ENCODE data around the gene DHX58.

DHX58 gene

DNA sequence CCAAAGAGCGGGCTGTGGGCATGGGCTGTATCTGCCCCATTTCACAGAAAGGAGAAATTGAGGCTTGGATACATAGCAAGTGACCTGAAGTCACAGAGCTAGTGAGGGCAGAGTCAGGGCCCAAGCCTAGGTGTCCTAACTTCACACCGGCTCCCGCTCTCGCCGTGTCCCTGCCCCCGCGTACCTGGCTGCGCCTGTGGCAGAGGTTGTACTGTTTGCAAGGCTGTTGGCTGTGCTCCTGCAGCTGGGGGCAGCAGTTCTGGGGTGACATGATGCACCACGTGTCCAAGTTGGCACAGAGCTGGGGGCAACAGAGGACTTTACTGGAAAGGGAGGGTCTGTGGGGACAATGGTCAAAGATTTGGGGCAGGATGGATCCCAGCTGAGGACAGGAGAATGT, 3.4 kb downstream of the DHX58 start:
- no peak for DNase-seq

- peak; percentile 80 to 82 for DNase-seq
Measured at GRCh38 chr17:42107597-42108576, 4.6 kb downstream of the DHX58 start.

GRCh38 chr17:42107124-42107523, 5.4 kb downstream of the DHX58 start:
- no peak for DNase-seq

- DNase-seq = no peak
Measured at GRCh38 chr17:42106009-42106408, 6.5 kb downstream of the DHX58 start.

DNA sequence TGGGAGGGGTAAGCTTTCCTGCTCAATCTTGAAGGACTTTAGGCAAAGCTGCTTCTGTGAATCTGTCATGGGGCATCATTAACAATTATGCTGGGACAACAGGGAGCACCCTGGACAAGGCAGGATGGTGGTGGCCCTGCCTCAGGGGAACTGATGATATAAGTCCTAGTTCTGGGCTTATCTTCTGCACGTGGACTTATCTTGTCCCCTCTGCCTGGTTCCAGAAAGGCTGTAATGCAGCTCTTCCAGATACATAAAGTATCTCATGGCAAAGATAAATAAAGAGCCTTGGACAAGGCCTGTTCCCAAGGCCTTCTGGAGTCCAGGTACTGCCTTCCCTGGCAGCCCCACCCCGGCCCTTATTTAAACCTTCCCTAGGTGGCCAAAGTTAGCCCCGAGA, 8.2 kb downstream of the DHX58 start:
- no peak for DNase-seq

DNA sequence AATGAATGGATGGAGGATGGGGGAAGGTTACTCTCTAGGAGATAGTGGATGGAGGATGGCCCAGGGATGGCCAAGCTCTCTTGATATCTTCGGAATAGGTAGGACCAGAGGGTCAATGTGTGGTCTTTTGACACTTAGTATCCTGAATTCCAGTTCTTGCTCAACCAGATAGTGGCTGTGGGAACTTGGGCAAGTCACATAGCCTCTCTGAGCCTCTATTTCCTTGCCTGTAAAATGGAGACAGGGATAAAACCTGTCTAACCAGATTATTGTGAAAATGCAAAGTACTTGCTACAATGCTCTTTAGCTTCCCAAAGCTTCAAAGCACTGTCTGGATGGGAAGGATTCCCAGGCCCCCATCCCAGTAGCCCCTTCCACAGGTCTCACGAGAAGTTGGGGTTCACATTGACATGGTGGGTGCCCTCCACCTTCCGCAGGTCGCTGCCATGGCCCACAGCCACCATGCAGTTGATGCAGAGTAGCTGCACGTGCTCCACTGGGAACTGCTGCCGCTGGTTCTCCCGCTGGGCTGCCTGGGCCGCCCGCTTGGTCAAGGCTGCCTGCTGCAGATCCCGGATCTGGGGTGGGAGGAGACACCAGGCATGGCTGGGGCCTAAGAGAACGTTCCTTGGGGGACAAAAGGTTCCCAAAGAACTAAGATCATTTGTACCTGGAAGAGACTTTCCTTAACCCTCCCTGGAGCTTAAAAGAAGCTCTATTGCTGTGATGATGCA, 9.1 kb downstream of the DHX58 start:
- no peak for DNase-seq

DNA sequence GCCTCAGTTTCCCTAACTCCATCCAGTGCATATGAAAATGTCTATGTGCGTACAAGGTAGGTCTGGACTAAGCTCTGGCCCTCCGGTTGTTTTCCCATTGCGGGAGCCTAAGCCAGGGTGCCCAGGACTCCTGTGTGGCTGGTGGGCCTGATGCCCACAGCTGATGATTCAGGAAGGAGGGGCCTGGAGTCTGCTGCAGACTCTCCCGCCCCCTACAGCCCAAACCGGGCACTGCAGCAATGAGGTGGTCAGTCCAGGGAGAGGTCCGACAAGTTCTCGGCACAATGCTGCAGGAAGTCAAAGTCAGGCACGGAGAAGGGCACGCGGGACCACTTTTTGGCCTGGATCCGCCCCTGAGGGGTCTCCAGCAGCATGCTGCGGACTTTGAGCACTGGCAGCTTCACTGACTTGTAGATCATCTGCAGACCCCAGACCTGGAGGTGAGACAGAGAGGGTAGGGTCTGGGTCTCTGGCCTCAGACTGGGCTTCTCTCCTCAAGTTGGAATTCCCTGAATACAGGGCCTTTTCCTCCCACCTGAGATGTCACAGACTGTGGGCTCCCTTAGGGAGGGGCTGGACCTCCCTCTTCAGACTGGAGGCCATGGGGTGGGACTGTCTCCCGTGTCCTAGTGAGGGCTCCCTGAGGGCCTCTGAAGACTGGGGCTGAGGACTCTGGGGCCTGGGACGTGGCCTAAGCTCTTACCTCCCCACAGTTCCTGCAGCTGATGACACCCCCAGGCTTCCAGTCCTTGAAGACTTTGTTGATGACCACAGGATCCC, 10.8 kb downstream of the DHX58 start:
- DNase-seq = peak; percentile 72 to 79

DNA sequence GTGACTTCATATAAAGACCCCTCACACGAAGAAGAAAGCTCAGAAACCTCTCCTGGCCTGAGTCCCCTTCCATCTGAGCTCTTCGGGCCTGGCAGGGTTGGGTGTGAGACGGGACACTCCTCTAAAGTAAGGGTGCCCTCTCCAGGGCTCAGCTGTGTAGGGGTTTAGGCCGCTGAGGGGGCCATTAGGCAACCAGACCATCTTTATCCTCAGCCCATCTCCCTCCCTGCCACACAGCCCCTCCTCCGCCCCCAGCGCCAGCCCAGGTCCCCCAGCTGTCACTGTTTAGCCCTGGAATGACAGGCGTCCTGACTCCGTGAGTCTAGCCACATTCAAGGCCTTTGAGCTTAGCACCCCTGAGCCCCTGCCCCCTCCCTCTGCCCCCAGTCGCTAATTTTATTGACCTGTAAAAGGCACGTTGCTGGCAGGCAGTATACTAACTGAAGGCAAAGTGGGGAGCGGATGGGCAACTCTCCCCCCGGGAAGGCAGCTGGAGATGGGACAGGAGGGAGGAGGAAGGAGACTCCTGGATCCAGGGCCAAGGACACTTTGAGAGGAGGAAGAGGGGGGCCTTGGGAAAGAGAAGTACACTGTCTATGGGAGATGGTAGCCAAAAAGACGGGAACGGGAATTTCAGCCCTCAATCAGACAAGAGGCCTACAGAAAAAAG, 13.6 kb downstream of the DHX58 start:
- DNase-seq = no peak

DNA sequence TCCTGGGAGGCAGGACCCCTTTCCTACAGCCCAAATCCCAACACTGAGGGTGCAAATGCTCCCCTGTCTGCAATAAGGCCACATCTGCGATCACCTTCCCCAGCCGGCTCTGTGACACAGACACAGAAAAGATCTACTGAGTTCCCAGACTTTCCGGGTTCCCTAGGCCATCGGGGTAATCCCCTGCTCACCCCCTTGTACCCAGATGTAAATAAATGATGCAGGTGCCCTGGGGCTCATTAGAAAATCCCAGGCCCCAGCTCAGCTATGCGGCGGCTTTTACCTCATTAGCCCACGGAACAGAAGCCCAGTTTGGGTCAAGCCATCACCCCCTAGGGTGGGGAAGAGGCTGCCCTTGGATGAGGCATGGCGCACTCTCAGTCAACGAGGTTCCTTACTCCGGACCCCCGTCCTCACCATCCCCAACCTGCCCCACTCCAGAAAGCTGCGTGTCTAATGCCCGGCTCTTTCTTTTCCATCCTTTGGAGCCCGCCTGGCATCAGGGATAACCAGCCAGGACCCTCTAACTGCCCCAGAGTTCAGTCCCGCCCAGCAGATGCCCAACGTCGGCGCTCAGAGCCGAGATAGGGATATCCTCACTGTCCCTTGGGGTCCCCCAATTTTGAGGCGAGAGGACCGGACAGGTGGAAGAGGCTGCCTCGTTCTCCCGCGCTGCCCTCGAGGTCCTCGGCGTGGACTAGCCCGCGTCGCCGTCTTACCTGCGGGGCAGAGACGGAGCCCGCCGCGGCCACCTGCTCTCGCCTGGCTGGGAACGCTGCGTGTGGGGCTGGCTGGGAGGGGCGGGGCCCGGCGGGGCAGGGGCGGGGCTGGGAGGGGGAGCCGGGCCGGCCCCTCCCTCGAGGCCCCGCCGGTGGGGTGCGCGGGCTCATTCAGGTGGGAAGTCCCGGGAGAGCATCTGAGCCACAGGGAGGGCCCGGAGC, 14.6 kb downstream of the DHX58 start, which contains the start of gene ZNF385C:
TSS of gene ZNF385C (minus strand) at position 783 of the 941 bp plus-strand sequence. CDS start 35,417 bp downstream, outside the sequence.
- no peak for DNase-seq

GRCh38 chr17:42096360-42097111, 16.0 kb downstream of the DHX58 start:
- DNase-seq = no peak

- DNase-seq = no peak
Measured at GRCh38 chr17:42094375-42095069, 18.0 kb downstream of the DHX58 start.

GRCh38 chr17:42092939-42093338, 19.6 kb downstream of the DHX58 start:
- no peak for DNase-seq

DNA sequence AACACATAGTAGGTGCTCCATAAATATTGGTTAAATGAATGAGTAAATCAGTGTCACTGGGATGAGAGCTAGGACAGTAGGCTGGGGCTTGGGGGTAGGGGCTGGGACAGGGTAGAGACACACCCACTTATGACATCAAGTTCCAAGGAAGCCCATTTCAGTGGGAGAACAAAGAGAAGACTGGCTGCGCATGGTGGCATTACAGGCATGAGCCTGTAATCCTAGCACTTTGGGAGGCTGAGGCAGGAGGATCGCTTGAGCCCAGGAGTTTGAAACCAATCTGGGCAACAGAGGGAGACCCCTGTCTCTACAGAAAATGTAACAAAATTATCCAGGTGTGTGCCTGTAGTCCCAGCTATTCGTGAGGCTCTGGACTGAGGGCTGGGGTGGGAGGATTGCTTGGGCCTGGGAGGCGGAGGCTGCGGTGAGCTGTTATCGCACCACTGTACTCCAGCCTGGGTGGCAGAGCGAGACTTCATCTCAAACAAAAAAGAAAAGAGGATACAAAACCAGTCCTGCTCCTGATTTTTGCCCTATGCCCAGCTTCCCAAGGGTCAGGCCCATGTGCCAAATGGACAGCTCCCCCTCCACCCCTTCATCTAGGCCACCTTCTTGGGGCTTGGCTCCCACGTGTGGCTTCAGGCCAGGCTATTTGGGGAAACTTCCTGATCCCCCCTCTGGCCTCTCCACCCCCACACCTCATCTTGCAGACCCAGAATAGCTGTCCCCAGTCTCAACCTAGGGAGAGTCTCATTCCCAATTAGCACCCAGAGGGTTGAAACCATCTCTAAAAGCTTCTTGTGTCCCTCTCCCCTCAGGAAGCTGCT, 21.3 kb downstream of the DHX58 start:
- no peak for DNase-seq

- no peak for DNase-seq
Measured at GRCh38 chr17:42088736-42089135, 23.8 kb downstream of the DHX58 start.

DNA sequence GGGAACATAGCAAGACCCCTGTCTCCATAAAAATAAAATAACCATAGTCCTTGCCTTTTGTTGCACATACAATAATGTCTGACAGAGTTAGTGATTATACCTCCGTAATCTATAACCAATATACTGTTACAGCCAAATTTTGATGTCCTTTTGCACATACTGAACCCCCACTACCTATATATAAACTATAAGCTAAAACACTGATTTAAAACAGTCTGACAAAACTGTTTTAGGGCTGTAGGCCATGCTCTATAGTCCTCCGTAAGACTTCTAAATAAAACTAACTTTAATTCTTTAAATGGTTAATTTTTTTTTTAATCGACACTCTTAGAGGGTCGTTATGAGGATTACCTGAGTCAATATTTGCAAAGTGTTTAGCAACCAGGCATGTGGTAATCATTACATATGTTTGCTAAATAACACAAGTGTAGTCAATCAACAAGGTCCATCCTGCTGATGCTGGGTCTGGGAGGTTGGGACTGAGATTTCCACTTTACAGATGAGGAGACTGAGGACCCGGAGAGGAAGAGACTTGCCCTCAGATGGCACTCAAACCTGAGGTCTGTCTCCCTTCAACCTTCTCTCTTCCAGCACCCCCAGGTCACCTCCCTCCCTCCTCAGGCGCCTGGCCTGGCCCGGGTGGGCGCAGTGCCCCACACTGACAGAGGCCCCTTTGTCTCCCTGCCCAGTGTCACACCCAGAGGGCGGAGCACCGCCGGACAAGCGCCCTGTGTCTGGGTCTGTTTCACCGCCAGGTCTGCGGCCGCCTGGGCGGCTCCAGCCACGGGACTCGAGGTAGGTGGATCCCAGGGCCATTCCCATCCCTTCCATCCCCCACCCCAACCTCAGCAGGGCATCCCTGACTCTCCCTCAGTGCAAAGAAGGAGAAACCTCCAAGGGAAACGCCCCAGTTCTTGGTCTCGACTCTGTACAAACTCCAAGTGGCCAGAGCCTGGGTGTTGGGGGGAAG, 24.5 kb downstream of the DHX58 start:
- no peak for DNase-seq

- no peak for DNase-seq
Measured at GRCh38 chr17:42087042-42087701, 25.3 kb downstream of the DHX58 start.

Data from inflammatory macrophage (primary cell).